OCI-LY7 (cell line): Measurements from ENCODE around the gene ATP11C. TPM values are rescaled to one million over a fixed set of nuclear protein-coding genes. Genes with fewer than 3 reads are reported as not detected.

Experiments
- BruUV-seq: library from RNA; stranded (reverse); fragments of 400-500 nt; replicated peaks from 2 replicates; lab custom pipeline; 2021; lab: Mats Ljungman, UMichigan
- CTCF ChIA-PET: fragments of 300-600 bp; sonication (Branson Sonifier 250); formaldehyde crosslinking; loops from one replicate; lab custom pipeline; 2022; ENCODE audit warnings: antibody characterized with exemption; ENCODE audit not compliant: unreplicated experiment; lab: Charles Lee
- POLR2A ChIA-PET: fragments of 300-600 bp; sonication (Branson Sonifier 250); formaldehyde crosslinking; loops from one replicate; lab custom pipeline; 2022; ENCODE audit warnings: antibody characterized with exemption; lab: Charles Lee
- DNase-seq: peaks from one replicate; pipeline ENCODE4 v3.0.0-alpha.2; 2015; ENCODE audit warnings: low spot score
- H2AFZ ChIP-seq: fragments of 200-600 bp; sonication (generic), shearing (Covaris generic); 2 replicates; pipeline ENCODE4 v1.6.1; 2014; ENCODE audit warnings: mild to moderate bottlenecking, antibody characterized with exemption, low read length, moderate library complexity
- H3K27ac ChIP-seq: fragments of 200-600 bp; sonication (generic); 2 replicates; pipeline ENCODE4 v1.5.1; 2014; ENCODE audit warnings: mixed run types, low read depth, mild to moderate bottlenecking, moderate library complexity, low read length, inconsistent platforms; ENCODE audit not compliant: poor library complexity, severe bottlenecking
- H3K36me3 ChIP-seq: fragments of 200-600 bp; sonication (generic); 2 replicates; pipeline ENCODE4 v1.6.1; 2014; ENCODE audit warnings: mild to moderate bottlenecking, antibody characterized with exemption, low read length, moderate library complexity, mixed read lengths; ENCODE audit not compliant: insufficient read depth
- H3K4me1 ChIP-seq: fragments of 200-600 bp; sonication (generic); 2 replicates; pipeline ENCODE4 v1.5.1; 2014; ENCODE audit warnings: mild to moderate bottlenecking, low read length; ENCODE audit not compliant: insufficient read depth, poor library complexity, severe bottlenecking
- H3K4me2 ChIP-seq: fragments of 200-600 bp; sonication (generic); 2 replicates; pipeline ENCODE4 v1.6.1; 2014; ENCODE audit warnings: mild to moderate bottlenecking, low read length
- H3K4me3 ChIP-seq: fragments of 200-600 bp; sonication (generic); 2 replicates; pipeline ENCODE4 v1.5.1; 2014; ENCODE audit warnings: mild to moderate bottlenecking, low read depth, low read length; ENCODE audit not compliant: poor library complexity, severe bottlenecking
- H3K79me2 ChIP-seq: fragments of 200-600 bp; sonication (generic); 2 replicates; pipeline ENCODE4 v1.6.1; 2016; ENCODE audit warnings: low read depth, mild to moderate bottlenecking, low read length, moderate library complexity, mixed read lengths; ENCODE audit not compliant: insufficient read depth
- H3K9me2 ChIP-seq: fragments of 200-600 bp; sonication (generic); 2 replicates; pipeline ENCODE4 v1.6.1; 2016; ENCODE audit warnings: mild to moderate bottlenecking, low read length, mixed read lengths; ENCODE audit not compliant: insufficient read depth
- H3K9me3 ChIP-seq: fragments of 200-600 bp; sonication (generic); 2 replicates; pipeline ENCODE4 v1.6.1; 2014; ENCODE audit warnings: mild to moderate bottlenecking, mixed run types, low read length, mixed read lengths
- H4K20me1 ChIP-seq: fragments of 200-600 bp; sonication (generic); 2 replicates; pipeline ENCODE4 v1.6.1; 2014; ENCODE audit warnings: mild to moderate bottlenecking, antibody characterized with exemption, low read length, moderate library complexity, mixed read lengths; ENCODE audit not compliant: insufficient read depth
- EZH2phosphoT487 ChIP-seq: fragments of 200-600 bp; sonication (generic); IDR thresholded peaks from 2 replicates; pipeline ENCODE4 v1.6.1; 2018; ENCODE audit warnings: low read depth, borderline replicate concordance, mild to moderate bottlenecking, mixed run types, antibody characterized with exemption, low read length, moderate library complexity, mixed read lengths
- intact Hi-C: fragments of 100-400 bp; cut with micrococcal nuclease; formaldehyde crosslinking; loops from one replicate; pipeline ENCODE4 v1.10.0; 2022; ENCODE audit not compliant: unreplicated experiment
- total RNA-seq, 2 experiments: library from RNA; depleted of rRNA in 1 of 2; stranded (reverse); fragments of >200 nt in 1 of 2; shearing (Covaris generic) in 1 of 2; gene quantifications; 2 replicates each; pipeline ENCODE4 v1.2.3, GENCODE V29; 2014 to 2022
- TF ChIP-seq, protein P1 (sequence below): fragments of 200-600 bp; sonication (generic); conservative IDR thresholded peaks from 2 replicates; pipeline ENCODE4 v1.5.1; 2014; ENCODE audit warnings: mild to moderate bottlenecking, antibody characterized with exemption, low read length, moderate library complexity, mixed read lengths

Gene ATP11C
- total RNA-seq, 2 experiments from 2014 or later, result 20.9 to 25.2 TPM

DNA sequence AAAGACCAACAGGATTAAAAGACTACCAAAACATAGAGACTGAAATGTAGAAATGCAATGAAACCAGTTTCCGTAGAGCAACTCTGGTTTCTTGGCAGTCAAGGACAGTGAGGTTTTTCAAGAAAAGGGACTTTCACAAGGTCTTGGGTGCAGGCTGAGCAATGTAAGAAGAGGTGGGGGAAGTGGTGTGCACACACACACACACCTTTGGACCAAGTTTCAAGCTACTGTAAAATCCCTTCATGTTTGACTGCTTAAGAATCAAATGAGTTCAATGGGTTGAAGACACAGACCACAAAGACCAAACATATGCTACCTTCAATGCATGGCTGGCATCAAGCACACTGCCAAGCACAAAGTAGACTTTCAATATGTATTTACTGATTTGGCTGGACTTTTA is 207.1 kb downstream of the ATP11C start:
- ChIA-PET CTCF (no interaction called here), POLR2A (no interaction called here)
- TF ChIP-seq EZH2phosphoT487, result no peak
- TF ChIP-seq, protein P1, sequence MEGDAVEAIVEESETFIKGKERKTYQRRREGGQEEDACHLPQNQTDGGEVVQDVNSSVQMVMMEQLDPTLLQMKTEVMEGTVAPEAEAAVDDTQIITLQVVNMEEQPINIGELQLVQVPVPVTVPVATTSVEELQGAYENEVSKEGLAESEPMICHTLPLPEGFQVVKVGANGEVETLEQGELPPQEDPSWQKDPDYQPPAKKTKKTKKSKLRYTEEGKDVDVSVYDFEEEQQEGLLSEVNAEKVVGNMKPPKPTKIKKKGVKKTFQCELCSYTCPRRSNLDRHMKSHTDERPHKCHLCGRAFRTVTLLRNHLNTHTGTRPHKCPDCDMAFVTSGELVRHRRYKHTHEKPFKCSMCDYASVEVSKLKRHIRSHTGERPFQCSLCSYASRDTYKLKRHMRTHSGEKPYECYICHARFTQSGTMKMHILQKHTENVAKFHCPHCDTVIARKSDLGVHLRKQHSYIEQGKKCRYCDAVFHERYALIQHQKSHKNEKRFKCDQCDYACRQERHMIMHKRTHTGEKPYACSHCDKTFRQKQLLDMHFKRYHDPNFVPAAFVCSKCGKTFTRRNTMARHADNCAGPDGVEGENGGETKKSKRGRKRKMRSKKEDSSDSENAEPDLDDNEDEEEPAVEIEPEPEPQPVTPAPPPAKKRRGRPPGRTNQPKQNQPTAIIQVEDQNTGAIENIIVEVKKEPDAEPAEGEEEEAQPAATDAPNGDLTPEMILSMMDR, result no peak
- no peaks in the 10 kb centered on the region for H3K79me2 ChIP-seq
- no peaks in the 10 kb centered on the region for H3K9me2 ChIP-seq
- H3K4me1 ChIP-seq, result no peaks in the 10 kb centered on the region
- no peaks in the 10 kb centered on the region for H4K20me1 ChIP-seq
- no TSS peak for BruUV-seq
- no peak for DNase-seq
- no peak overlapping the region for H3K4me3 ChIP-seq
- H3K36me3 ChIP-seq, result no peaks in the 10 kb centered on the region
- no peaks in the 10 kb centered on the region for H3K9me3 ChIP-seq
- no peak overlapping the region for H3K27ac ChIP-seq
- intact Hi-C loops, result no loop called here
- H2AFZ ChIP-seq, result no peak overlapping the region
- H3K4me2 ChIP-seq, result no peak overlapping the region

DNA sequence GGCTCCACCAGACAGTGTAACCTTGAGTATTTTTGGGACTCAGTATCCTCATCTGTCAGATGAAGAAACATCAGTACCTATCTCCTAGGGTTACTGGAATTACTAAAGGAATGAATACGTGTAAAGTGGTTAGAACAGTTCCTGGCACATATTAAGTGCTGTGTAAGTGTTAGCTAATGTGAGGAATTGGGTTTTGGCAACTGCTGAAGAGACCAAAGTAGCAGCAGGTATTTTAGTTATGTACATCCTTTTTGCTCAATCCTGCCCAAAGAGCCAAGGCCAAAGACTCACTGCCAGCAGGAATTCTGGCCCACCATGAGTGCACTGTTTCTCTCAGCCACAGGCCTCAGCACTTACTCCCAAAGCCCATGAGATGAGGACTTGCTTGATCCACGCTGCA is 208.2 kb downstream of the ATP11C start:
- ChIA-PET CTCF (no interaction called here), POLR2A (no interaction called here)
- no peak overlapping the region for H3K4me2 ChIP-seq
- no peaks in the 10 kb centered on the region for H3K9me3 ChIP-seq
- H2AFZ ChIP-seq, result no peak overlapping the region
- no peak overlapping the region for H3K4me3 ChIP-seq
- H4K20me1 ChIP-seq, result no peaks in the 10 kb centered on the region
- no peak for DNase-seq
- intact Hi-C loops, result no loop called here
- no peaks in the 10 kb centered on the region for H3K79me2 ChIP-seq
- TF ChIP-seq, protein P1, result no peak
- no peak for TF ChIP-seq EZH2phosphoT487
- no peak overlapping the region for H3K27ac ChIP-seq
- no peaks in the 10 kb centered on the region for H3K9me2 ChIP-seq
- BruUV-seq, result no TSS peak
- no peaks in the 10 kb centered on the region for H3K4me1 ChIP-seq
- no peaks in the 10 kb centered on the region for H3K36me3 ChIP-seq

DNA sequence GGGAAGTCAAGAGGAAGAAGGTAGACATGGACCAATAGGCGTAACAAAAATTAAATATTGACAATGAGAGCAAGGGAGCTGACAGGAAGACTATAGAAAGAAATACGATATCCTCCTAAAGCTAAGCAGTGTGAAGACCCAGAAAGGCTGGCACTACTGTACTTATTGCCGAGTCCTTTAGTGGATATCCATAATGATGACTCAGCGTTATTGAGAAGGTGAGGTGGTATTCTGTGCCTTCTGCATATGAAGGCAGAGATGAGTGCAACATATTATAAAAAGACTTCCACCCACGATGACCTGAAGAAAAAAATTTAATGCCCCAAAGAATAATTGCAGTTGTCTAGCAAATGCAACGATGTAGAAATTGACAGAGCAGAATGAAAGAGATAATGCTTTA is 211.9 kb downstream of the ATP11C start:
- Histone ChIP-seq H4K20me1 (no peaks in the 10 kb centered on the region), H3K9me3 (no peaks in the 10 kb centered on the region), H3K4me2 (no peak overlapping the region), H3K79me2 (no peaks in the 10 kb centered on the region), H3K27ac (no peak overlapping the region), H3K9me2 (no peaks in the 10 kb centered on the region), H3K4me1 (no peaks in the 10 kb centered on the region), H2AFZ (no peak overlapping the region), H3K4me3 (no peak overlapping the region), H3K36me3 (no peaks in the 10 kb centered on the region)
- intact Hi-C loops, result no loop called here
- no TSS peak for BruUV-seq
- CTCF ChIA-PET, result no interaction called here
- POLR2A ChIA-PET, result no interaction called here
- TF ChIP-seq EZH2phosphoT487, result no peak
- TF ChIP-seq, protein P1, result no peak
- DNase-seq, result no peak
